GM10266 (cell line): Measurements from ENCODE around the gene ZNF641.

Experiments
- DNase-seq: peaks from one replicate; pipeline ENCODE4 v3.0.0; 2012; ENCODE audit errors: extremely low spot score
- CTCF ChIP-seq: IDR thresholded peaks from 2 replicates; pipeline ENCODE4 v1.5.1; 2012; ENCODE audit warnings: mild to moderate bottlenecking, low read depth; ENCODE audit not compliant: control insufficient read depth, insufficient read depth; ENCODE audit errors: missing control alignments

The ZNF641 gene

GRCh38 chr12:48351022-48351708, 446 bp upstream of the ZNF641 start:
- TF ChIP-seq CTCF, result no peak
- DNase-seq, result no peak

GRCh38 chr12:48349471-48349870, 1.2 kb downstream of the ZNF641 start:
- TF ChIP-seq CTCF, result no peak

GRCh38 chr12:48342980-48343379, 7.7 kb downstream of the ZNF641 start:
- DNase-seq, result no peak
- TF ChIP-seq CTCF, result no peak

More at GRCh38 chr12:48349471-48349870, 1.2 kb downstream of the ZNF641 start:
- peak; percentile 2 for DNase-seq

- no peak for DNase-seq
- TF ChIP-seq CTCF, result no peak
Measured at GRCh38 chr12:48340943-48341342, 9.8 kb downstream of the ZNF641 start.

- TF ChIP-seq CTCF, result no peak
- DNase-seq, result no peak
Measured at GRCh38 chr12:48339442-48340117, 11.1 kb downstream of the ZNF641 start.

- TF ChIP-seq CTCF, result peak; percentile 16
- no peak for DNase-seq
Measured at GRCh38 chr12:48336564-48336963, 14.2 kb downstream of the ZNF641 start.

- no peak for DNase-seq
- no peak for TF ChIP-seq CTCF
Measured at GRCh38 chr12:48336061-48336460, 14.7 kb downstream of the ZNF641 start.
